ENCODE measurements around the gene SLIT1. TPM values are rescaled to one million over a fixed set of nuclear protein-coding genes. Genes with fewer than 3 reads are reported as not detected.

SLIT1 gene
- total RNA-seq, 1 donor from 2014 or later = 0.12 TPM

DNA sequence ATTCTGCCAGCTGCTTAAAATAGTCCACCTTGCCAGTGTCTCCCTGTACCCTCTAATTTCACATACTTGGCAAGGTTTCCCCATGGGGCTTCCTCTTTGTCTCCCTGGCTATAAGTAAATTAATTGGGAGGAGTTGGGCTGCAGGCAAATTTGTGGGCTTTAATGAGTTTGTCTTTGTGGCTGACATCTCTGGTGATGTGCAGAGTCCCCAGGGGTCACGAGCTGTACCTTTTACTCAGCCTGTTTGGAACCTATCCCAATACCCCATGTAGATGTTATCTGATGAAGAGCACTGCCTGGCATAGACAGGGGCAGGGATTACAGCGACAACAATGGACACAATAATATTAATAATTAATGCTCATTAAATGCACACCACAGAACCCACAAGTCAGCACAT lies 132.5 kb downstream of the SLIT1 start:
- TF ChIP-seq, protein P1, sequence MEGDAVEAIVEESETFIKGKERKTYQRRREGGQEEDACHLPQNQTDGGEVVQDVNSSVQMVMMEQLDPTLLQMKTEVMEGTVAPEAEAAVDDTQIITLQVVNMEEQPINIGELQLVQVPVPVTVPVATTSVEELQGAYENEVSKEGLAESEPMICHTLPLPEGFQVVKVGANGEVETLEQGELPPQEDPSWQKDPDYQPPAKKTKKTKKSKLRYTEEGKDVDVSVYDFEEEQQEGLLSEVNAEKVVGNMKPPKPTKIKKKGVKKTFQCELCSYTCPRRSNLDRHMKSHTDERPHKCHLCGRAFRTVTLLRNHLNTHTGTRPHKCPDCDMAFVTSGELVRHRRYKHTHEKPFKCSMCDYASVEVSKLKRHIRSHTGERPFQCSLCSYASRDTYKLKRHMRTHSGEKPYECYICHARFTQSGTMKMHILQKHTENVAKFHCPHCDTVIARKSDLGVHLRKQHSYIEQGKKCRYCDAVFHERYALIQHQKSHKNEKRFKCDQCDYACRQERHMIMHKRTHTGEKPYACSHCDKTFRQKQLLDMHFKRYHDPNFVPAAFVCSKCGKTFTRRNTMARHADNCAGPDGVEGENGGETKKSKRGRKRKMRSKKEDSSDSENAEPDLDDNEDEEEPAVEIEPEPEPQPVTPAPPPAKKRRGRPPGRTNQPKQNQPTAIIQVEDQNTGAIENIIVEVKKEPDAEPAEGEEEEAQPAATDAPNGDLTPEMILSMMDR (conservative IDR thresholded peaks at IDR 0.05; ENCODE audit: low read depth, low read length) = no peak

DNA sequence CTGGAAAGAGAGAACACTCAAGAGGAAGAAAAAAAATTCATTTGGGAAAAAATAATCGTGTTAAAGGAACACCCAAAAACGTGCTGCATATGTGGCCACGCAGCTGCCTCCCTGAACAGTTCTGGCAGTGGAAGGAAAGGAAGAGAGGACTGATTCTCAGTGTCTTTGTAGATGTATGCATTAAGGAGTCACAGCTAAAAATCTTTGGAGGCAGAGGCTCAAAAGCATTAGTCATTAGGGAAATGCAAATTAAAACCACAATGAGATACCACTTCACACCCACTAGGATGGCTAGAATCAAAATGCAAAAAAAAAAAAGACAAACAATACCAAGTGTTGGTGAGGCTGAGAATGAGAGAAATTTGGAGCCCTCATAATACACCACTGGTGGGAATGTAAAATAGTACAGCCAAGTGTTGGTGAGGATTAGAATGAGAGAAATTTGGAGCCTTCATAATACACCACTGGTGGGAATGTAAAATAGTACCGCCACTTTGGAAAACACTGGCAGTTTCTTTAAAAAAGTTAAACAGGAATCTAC lies 134.7 kb downstream of the SLIT1 start:
- TF ChIP-seq, protein P1 (conservative IDR thresholded peaks at IDR 0.05; ENCODE audit: low read depth, low read length) = no peak
- H3K4me3 ChIP-seq (ENCODE audit: low read depth, low read length) = no peak overlapping the region
- DNase-seq (ENCODE audit: low read depth) = no peak

More for the DNA sequence above, 132.5 kb downstream of the SLIT1 start:
- H3K4me3 ChIP-seq (ENCODE audit: low read depth, low read length) = no peak overlapping the region
- DNase-seq (ENCODE audit: low read depth) = no peak

DNA sequence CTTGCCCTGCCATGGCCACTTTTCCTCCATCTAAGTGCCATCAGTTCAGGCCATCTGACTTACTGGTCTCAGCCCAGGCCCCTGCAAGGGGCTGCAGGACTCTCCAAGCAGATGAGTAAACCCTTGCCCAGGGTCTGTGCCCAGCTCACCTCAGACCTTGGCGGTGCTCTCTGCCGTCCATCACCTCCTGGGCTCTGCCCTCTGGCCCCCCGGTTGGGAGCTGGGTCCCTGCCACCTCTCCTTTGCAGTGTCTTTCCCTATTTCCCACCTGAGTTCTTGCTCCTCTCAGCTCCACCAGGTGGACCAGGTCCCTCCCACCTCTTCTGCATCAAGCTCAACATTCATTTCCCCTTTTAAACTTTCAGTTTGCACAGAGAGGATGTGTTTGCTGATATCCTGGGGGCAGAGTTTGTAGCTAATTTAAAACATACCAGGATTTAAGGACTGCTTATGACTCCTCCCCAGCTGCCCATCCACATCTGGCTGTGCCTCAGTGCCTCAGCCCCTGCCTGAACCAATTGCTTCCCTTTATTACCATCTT lies 135.5 kb downstream of the SLIT1 start:
- no peak overlapping the region for H3K4me3 ChIP-seq (ENCODE audit: low read depth, low read length)
- TF ChIP-seq, protein P1 (conservative IDR thresholded peaks at IDR 0.05; ENCODE audit: low read depth, low read length) = no peak
- no peak for DNase-seq (ENCODE audit: low read depth)

DNA sequence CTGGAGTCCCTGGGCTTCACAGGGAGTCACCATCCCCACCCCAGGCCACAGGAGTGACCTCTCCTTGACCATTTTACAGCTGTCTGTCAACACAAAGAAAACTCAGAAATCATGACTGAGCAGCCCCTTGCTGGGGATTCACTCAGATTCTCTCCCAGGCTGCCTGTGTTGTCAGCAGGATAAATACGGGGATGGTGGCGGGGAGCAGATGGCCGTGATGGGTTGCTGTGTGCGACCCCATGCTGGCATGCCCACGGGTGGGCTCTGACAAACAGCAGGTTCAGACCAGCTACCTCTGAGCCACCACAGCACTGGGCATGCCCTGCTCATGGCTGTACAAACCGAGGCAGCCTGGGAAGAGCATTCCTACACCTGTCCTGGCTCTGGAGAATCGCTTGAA lies 136.1 kb downstream of the SLIT1 start:
- TF ChIP-seq, protein P1 (conservative IDR thresholded peaks at IDR 0.05; ENCODE audit: low read depth, low read length) = no peak
- no peak overlapping the region for H3K4me3 ChIP-seq (ENCODE audit: low read depth, low read length)
- DNase-seq (ENCODE audit: low read depth) = no peak

DNA sequence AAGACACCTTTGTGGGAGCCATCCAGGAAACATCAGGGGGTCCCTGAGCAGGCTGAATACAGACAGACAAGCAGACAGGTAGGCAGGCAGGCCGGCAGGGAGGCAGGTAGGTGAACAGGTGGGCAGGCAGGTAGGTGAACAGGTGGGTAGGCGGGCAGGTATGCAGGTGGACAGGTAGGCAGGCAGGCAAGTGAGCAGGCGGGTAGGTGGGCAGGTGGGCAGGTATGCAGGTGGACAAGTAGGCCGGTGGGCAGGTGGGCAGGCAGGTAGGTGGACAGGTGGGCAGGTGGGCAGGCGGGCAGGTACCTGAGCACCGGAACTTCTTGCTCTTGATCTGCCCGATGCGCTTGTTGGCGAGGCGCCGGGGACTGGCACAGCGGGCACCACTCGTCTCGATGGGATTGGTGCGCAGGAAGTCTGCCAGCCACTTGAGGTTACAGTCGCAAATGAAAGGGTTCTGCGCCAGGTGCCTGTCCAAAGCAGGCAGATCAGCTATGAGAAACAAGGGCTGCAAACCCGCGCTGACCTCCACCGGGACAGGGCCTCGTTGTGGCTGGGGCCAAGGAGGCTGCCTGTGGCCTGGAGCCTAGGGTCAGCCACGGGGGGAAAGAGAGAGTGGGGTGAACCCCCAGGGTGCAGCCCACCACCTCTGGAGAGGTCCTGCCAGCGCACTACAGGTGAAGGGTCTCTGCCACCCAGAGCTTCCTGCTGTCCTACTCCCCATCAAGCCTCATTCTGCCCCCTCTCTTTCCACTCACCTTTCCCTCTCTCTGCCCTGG lies 136.9 kb downstream of the SLIT1 start:
- no peak for DNase-seq (ENCODE audit: low read depth)
- TF ChIP-seq, protein P1 (conservative IDR thresholded peaks at IDR 0.05; ENCODE audit: low read depth, low read length) = no peak
- no peak overlapping the region for H3K4me3 ChIP-seq (ENCODE audit: low read depth, low read length)

DNA sequence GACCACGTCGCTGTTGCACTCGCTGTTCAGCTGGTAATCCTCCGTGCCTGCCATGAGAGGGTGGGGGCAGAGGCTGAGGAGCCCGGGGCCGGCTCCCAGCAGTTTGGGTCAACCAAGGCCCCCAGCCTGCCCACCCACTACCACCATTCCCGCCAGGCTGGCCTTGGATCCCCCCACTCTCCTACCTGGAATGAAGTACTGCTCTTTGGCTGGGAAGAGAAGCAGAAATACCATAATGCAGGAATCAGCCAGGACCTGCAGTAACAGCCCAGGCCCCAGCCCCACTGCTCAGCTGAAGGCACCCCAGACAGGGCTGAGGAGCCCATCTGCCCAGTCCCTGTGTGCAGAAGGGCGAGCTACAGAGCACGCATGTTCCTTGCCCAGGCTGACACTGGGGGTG lies 138.0 kb downstream of the SLIT1 start:
- TF ChIP-seq, protein P1 (conservative IDR thresholded peaks at IDR 0.05; ENCODE audit: low read depth, low read length) = no peak
- H3K4me3 ChIP-seq (ENCODE audit: low read depth, low read length) = no peak overlapping the region
- DNase-seq (ENCODE audit: low read depth) = no peak
